Parathyroid adenoma (tissue), 2 donors: ENCODE data around the gene GRAMD4.

Source experiments
- H2AFZ ChIP-seq: fragments of 300-600 bp; sonication (generic); one replicate; pipeline ENCODE4 v1.7.0; 2017; ENCODE audit warnings: antibody characterized with exemption, mild to moderate bottlenecking
- H3K27ac ChIP-seq: fragments of 300-600 bp; sonication (generic); one replicate; pipeline ENCODE4 v1.7.0; 2017
- H3K27me3 ChIP-seq: fragments of 300-600 bp; sonication (generic); one replicate; pipeline ENCODE4 v1.7.0; 2017; ENCODE audit warnings: low read length; ENCODE audit not compliant: control insufficient read depth, insufficient read depth
- H3K36me3 ChIP-seq: fragments of 300-600 bp; sonication (generic); one replicate; pipeline ENCODE4 v1.7.0; 2017; ENCODE audit warnings: low read length; ENCODE audit not compliant: control insufficient read depth, insufficient read depth
- H3K4me1 ChIP-seq: fragments of 300-600 bp; sonication (generic); one replicate; pipeline ENCODE4 v1.7.0; 2017; ENCODE audit warnings: control low read depth
- H3K4me2 ChIP-seq: fragments of 300-600 bp; sonication (generic); one replicate; pipeline ENCODE4 v1.7.0; 2017; ENCODE audit warnings: low read length
- H3K4me3 ChIP-seq: fragments of 300-600 bp; sonication (generic); one replicate; pipeline ENCODE4 v1.7.0; 2017; ENCODE audit warnings: low read depth, low read length
- H3K79me2 ChIP-seq: fragments of 300-600 bp; sonication (generic); one replicate; pipeline ENCODE4 v1.7.0; 2017; ENCODE audit warnings: control low read depth
- H3K9ac ChIP-seq: fragments of 300-600 bp; sonication (generic); one replicate; pipeline ENCODE4 v1.7.0; 2017; ENCODE audit warnings: mild to moderate bottlenecking
- H3K9me3 ChIP-seq: fragments of 300-600 bp; sonication (generic); one replicate; pipeline ENCODE4 v1.7.0; 2017; ENCODE audit warnings: low read length; ENCODE audit not compliant: control insufficient read depth
- TF ChIP-seq, protein P1 (sequence below): fragments of 300-600 bp; sonication (generic); IDR thresholded peaks from one replicate; pipeline ENCODE4 v1.7.0; 2017; ENCODE audit warnings: antibody characterized with exemption, mild to moderate bottlenecking
- donor health status: primary hyperparathyroidism.

Gene GRAMD4

DNA sequence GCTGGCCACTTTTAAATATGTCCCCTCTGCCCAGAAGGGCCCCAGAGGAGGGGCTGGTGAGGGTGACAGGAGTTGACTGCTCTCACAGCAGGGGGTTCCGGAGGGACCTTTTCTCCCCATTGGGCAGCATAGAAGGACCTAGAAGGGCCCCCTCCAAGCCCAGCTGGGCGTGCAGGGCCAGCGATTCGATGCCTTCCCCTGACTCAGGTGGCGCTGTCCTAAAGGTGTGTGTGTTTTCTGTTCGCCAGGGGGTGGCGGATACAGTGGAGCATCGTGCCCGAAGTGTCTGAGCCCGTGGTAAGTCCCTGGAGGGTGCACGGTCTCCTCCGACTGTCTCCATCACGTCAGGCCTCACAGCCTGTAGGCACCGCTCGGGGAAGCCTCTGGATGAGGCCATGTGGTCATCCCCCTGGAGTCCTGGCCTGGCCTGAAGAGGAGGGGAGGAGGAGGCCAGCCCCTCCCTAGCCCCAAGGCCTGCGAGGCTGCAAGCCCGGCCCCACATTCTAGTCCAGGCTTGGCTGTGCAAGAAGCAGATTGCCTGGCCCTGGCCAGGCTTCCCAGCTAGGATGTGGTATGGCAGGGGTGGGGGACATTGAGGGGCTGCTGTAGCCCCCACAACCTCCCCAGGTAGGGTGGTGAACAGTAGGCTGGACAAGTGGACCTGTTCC, 46.5 kb downstream of the GRAMD4 start:
- Histone ChIP-seq H3K27ac (no peak overlapping the region), H3K4me3 (no peak overlapping the region), H3K36me3 (no peaks in the 10 kb centered on the region), H2AFZ (no peak overlapping the region), H3K4me1 (no peaks in the 10 kb centered on the region), H3K27me3 (no peaks in the 10 kb centered on the region), H3K79me2 (no peaks in the 10 kb centered on the region), H3K4me2 (no peak overlapping the region), H3K9ac (no peak overlapping the region), H3K9me3 (no peaks in the 10 kb centered on the region)
- TF ChIP-seq, protein P1, sequence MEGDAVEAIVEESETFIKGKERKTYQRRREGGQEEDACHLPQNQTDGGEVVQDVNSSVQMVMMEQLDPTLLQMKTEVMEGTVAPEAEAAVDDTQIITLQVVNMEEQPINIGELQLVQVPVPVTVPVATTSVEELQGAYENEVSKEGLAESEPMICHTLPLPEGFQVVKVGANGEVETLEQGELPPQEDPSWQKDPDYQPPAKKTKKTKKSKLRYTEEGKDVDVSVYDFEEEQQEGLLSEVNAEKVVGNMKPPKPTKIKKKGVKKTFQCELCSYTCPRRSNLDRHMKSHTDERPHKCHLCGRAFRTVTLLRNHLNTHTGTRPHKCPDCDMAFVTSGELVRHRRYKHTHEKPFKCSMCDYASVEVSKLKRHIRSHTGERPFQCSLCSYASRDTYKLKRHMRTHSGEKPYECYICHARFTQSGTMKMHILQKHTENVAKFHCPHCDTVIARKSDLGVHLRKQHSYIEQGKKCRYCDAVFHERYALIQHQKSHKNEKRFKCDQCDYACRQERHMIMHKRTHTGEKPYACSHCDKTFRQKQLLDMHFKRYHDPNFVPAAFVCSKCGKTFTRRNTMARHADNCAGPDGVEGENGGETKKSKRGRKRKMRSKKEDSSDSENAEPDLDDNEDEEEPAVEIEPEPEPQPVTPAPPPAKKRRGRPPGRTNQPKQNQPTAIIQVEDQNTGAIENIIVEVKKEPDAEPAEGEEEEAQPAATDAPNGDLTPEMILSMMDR, result no peak

DNA sequence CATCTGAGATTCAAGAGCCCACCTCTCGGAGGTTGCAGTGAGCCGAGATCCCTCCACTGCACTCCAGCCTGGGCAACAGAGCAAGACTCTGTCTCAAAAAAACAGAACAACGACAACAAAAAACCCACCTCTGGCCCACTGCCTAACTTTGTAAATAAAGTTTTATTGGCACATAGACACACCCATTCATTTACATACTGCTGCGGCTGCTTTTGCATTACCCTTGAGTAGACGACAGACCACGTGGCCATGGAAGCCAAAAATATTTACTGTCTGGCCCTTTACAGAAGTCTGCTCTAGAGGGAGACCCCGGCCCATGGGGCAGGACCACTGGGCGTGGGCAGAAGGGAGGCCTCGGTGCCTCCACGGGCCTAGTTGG, 47.0 kb downstream of the GRAMD4 start:
- Histone ChIP-seq H3K4me3 (no peak overlapping the region), H3K9me3 (no peaks in the 10 kb centered on the region), H3K9ac (no peak overlapping the region), H3K79me2 (no peaks in the 10 kb centered on the region), H3K27me3 (no peaks in the 10 kb centered on the region), H3K36me3 (no peaks in the 10 kb centered on the region), H3K4me2 (no peak overlapping the region), H3K4me1 (no peaks in the 10 kb centered on the region), H3K27ac (no peak overlapping the region), H2AFZ (no peak overlapping the region)
- TF ChIP-seq, protein P1, result no peak

DNA sequence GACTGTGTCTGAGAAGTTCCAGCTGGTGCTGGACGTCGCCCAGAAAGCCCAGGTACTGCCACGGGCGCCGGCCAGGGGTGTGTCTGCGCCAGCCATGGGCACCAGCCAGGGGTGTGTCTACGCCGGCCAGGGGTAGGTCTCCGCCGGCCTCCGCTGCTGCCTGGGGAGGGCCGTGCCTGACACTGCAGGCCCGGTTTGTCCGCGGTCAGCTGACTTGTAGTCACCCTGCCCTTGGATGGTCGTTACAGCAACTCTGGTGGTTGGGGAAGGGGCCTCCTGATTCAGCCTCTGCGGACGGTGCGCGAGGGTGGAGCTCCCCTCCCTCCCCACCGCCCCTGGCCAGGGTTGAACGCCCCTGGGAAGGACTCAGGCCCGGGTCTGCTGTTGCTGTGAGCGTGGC, 47.9 kb downstream of the GRAMD4 start:
- Histone ChIP-seq H3K4me1 (no peaks in the 10 kb centered on the region), H3K4me2 (no peak overlapping the region), H3K27me3 (no peaks in the 10 kb centered on the region), H3K4me3 (no peak overlapping the region), H3K79me2 (no peaks in the 10 kb centered on the region), H3K9ac (no peak overlapping the region), H3K36me3 (no peaks in the 10 kb centered on the region), H3K27ac (no peak overlapping the region), H3K9me3 (no peaks in the 10 kb centered on the region), H2AFZ (no peak overlapping the region)
- TF ChIP-seq, protein P1, result no peak

DNA sequence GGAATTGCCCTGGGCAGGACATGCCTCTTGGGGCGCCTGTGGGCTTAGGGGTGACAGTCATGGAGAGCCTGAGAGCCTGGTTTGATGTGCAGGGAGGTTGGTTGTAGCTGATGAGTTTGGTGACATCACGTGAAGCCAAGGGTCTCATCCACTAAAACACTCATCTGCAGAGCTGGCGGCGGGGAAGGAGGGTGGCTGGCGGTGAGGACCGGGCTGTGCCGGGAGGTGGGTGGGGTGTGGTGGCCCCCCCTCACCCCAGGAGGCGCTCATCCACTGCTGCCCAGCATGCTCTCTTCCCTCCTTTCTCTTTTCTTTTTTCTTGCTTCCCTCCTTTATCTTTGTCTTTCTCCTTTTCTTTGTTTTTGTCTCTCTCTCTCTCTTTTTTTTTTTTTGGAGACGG, 49.0 kb downstream of the GRAMD4 start:
- no peak overlapping the region for H3K4me2 ChIP-seq
- no peak overlapping the region for H2AFZ ChIP-seq
- no peak overlapping the region for H3K4me3 ChIP-seq
- no peaks in the 10 kb centered on the region for H3K9me3 ChIP-seq
- no peak overlapping the region for H3K27ac ChIP-seq
- no peaks in the 10 kb centered on the region for H3K36me3 ChIP-seq
- H3K9ac ChIP-seq, result no peak overlapping the region
- H3K79me2 ChIP-seq, result no peaks in the 10 kb centered on the region
- no peaks in the 10 kb centered on the region for H3K4me1 ChIP-seq
- H3K27me3 ChIP-seq, result no peaks in the 10 kb centered on the region
- TF ChIP-seq, protein P1, result no peak

DNA sequence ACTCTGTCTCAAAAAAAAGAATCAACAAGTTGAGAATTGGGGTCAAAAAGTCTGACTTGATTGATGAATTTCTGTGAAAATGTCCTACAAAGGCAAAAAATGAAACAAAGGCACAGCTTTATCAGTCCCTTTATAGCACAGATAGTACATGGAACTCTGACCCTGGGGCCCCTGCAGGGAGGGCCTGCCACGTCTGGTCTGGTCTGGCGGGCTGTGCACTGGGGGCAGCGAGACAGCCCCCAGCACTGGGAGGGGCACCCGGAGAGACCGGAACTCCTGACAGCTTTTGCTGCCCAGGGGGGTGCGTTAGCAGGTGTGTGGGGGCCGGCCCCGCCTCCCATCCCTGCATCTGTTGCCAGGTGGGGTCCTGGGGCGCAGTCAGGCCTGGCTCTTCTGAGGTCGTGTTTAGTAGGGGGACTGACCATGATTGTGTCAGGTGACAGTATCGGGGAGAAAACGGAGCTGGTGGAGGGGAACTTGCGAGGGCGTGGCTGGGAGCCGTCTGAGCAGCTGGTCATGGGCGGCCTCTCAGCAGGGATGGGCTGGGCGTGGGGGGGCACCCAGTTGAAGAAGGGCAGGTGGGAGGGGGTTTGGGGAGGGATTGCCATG, 51.7 kb downstream of the GRAMD4 start:
- H3K27ac ChIP-seq, result no peak overlapping the region
- TF ChIP-seq, protein P1, result no peak
- H3K36me3 ChIP-seq, result no peaks in the 10 kb centered on the region
- H3K4me2 ChIP-seq, result no peak overlapping the region
- no peaks in the 10 kb centered on the region for H3K9me3 ChIP-seq
- no peaks in the 10 kb centered on the region for H3K79me2 ChIP-seq
- no peak overlapping the region for H2AFZ ChIP-seq
- no peaks in the 10 kb centered on the region for H3K4me1 ChIP-seq
- no peak overlapping the region for H3K9ac ChIP-seq
- H3K4me3 ChIP-seq, result no peak overlapping the region
- no peaks in the 10 kb centered on the region for H3K27me3 ChIP-seq
